A549 (cell line): ENCODE results near the gene SLC25A17.
"Not testable (repeated sequence)": the region's sequence is repeated elsewhere in the genome, so short reads cannot be mapped to it uniquely, and the experiment has no call there.

Source experiments
- RNF2 ChIP-seq: fragments of 200-600 bp; sonication (generic); IDR thresholded peaks from 2 replicates; pipeline ENCODE4 v1.6.1; 2016; ENCODE audit warnings: low read depth, mild to moderate bottlenecking, antibody characterized with exemption, moderate library complexity, borderline replicate concordance
- SMC3 ChIP-seq: fragments of >200 bp; sonication (Bioruptor Twin); formaldehyde crosslinking; IDR thresholded peaks from 3 replicates; pipeline ENCODE4 v1.6.1; 2018; ENCODE audit warnings: inconsistent platforms
- TF ChIP-seq, protein P1 (sequence below): fragments of >200 bp; sonication (Bioruptor Twin); formaldehyde crosslinking; IDR thresholded peaks from 3 replicates; pipeline ENCODE4 v1.5.1; 2016

DNA sequence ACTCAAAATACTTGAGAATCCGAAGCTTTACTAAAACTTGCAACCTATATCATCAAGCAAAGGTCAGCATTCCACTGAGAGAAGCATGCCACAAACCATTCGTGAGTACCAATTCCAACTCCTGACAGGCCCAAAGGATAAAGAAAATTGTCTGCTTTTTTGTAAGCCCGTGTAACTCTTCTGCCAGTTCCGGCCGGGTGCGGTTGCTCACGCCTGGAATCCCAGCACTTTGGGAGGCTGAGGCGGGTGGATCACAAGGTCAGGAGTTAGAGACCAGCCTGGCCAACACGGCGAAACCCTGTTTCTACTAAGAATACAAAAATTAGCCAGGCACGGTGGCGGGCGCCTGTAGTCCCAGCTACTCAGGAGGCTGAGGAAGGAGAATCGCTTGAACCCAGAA lies 37.4 kb downstream of the SLC25A17 start:
- not testable (repeated sequence) for TF ChIP-seq RNF2, SMC3
- TF ChIP-seq, protein P1, sequence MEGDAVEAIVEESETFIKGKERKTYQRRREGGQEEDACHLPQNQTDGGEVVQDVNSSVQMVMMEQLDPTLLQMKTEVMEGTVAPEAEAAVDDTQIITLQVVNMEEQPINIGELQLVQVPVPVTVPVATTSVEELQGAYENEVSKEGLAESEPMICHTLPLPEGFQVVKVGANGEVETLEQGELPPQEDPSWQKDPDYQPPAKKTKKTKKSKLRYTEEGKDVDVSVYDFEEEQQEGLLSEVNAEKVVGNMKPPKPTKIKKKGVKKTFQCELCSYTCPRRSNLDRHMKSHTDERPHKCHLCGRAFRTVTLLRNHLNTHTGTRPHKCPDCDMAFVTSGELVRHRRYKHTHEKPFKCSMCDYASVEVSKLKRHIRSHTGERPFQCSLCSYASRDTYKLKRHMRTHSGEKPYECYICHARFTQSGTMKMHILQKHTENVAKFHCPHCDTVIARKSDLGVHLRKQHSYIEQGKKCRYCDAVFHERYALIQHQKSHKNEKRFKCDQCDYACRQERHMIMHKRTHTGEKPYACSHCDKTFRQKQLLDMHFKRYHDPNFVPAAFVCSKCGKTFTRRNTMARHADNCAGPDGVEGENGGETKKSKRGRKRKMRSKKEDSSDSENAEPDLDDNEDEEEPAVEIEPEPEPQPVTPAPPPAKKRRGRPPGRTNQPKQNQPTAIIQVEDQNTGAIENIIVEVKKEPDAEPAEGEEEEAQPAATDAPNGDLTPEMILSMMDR = not testable (repeated sequence)
